Ishikawa (cell line): ENCODE data around the gene DCTN1.

Source experiments
- CEBPB ChIP-seq: IDR thresholded peaks from 2 replicates; pipeline ENCODE4 v1.6.1; 2012
- CREB1 ChIP-seq: IDR thresholded peaks from 2 replicates; pipeline ENCODE4 v1.6.1; 2012; ENCODE audit warnings: low read depth
- EGR1 ChIP-seq: IDR thresholded peaks from 2 replicates; pipeline ENCODE4 v1.6.1; 2012
- EP300 ChIP-seq: IDR thresholded peaks from 2 replicates; pipeline ENCODE4 v1.6.1; 2012; ENCODE audit warnings: borderline replicate concordance
- FOXM1 ChIP-seq: IDR thresholded peaks from 2 replicates; pipeline ENCODE4 v1.6.1; 2012; ENCODE audit warnings: low read depth, borderline replicate concordance
- NFIC ChIP-seq: IDR thresholded peaks from 2 replicates; pipeline ENCODE4 v1.6.1; 2012
- RAD21 ChIP-seq: IDR thresholded peaks from 2 replicates; pipeline ENCODE4 v1.6.1; 2012; ENCODE audit warnings: low read depth
- TAF1 ChIP-seq: IDR thresholded peaks from 2 replicates; pipeline ENCODE4 v1.6.1; 2012; ENCODE audit warnings: low read depth, mild to moderate bottlenecking
- TCF12 ChIP-seq: IDR thresholded peaks from 2 replicates; pipeline ENCODE4 v1.6.1; 2012; ENCODE audit warnings: low read depth
- TEAD4 ChIP-seq: IDR thresholded peaks from 2 replicates; pipeline ENCODE4 v1.6.1; 2012
- YY1 ChIP-seq: IDR thresholded peaks from 2 replicates; pipeline ENCODE4 v1.6.1; 2012; ENCODE audit warnings: low read depth
- ZBTB7A ChIP-seq: IDR thresholded peaks from 2 replicates; pipeline ENCODE4 v1.6.1; 2012; ENCODE audit warnings: low read depth
- TF ChIP-seq, protein P1 (sequence below): IDR thresholded peaks from 2 replicates; pipeline ENCODE4 v1.6.1; 2012
- TF ChIP-seq, protein P2 (sequence below): IDR thresholded peaks from 2 replicates; pipeline ENCODE4 v1.6.1; 2012
- TF ChIP-seq, protein P3 (sequence below): IDR thresholded peaks from 2 replicates; pipeline ENCODE4 v1.6.1; 2012; ENCODE audit warnings: low read depth, mild to moderate bottlenecking

The DCTN1 gene

DNA sequence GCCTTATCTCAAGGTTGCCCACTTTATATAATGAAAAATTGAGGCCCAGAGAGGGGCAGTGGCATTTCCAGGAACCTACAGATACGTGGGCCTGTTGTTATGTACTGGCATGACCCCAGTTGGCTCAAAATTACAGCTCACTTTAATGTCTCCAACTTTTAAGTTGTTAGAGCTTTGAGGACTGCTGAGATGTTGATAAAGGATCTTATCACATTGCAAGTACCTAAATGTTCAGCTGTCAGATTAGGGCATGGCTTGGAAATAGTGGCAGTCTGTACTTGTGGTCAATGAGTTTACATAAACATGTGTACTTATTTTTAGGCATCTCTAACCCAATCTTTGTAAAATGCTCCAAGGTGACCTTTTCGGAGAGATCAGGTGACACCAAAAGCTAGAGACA, 51.5 kb downstream of the DCTN1 start:
- TF ChIP-seq, protein P1, sequence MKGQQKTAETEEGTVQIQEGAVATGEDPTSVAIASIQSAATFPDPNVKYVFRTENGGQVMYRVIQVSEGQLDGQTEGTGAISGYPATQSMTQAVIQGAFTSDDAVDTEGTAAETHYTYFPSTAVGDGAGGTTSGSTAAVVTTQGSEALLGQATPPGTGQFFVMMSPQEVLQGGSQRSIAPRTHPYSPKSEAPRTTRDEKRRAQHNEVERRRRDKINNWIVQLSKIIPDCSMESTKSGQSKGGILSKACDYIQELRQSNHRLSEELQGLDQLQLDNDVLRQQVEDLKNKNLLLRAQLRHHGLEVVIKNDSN: no peak
- TF ChIP-seq, protein P2, sequence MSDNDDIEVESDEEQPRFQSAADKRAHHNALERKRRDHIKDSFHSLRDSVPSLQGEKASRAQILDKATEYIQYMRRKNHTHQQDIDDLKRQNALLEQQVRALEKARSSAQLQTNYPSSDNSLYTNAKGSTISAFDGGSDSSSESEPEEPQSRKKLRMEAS: no peak
- no peak for TF ChIP-seq EP300
- TF ChIP-seq RAD21: no peak
- no peak for TF ChIP-seq FOXM1
- TF ChIP-seq NFIC: no peak
- TF ChIP-seq ZBTB7A: no peak
- no peak for TF ChIP-seq CEBPB
- TF ChIP-seq TEAD4: no peak
- no peak for TF ChIP-seq TCF12
- TF ChIP-seq YY1: no peak
- TF ChIP-seq TAF1: no peak
- TF ChIP-seq CREB1: no peak
- TF ChIP-seq EGR1: no peak
- TF ChIP-seq, protein P3, sequence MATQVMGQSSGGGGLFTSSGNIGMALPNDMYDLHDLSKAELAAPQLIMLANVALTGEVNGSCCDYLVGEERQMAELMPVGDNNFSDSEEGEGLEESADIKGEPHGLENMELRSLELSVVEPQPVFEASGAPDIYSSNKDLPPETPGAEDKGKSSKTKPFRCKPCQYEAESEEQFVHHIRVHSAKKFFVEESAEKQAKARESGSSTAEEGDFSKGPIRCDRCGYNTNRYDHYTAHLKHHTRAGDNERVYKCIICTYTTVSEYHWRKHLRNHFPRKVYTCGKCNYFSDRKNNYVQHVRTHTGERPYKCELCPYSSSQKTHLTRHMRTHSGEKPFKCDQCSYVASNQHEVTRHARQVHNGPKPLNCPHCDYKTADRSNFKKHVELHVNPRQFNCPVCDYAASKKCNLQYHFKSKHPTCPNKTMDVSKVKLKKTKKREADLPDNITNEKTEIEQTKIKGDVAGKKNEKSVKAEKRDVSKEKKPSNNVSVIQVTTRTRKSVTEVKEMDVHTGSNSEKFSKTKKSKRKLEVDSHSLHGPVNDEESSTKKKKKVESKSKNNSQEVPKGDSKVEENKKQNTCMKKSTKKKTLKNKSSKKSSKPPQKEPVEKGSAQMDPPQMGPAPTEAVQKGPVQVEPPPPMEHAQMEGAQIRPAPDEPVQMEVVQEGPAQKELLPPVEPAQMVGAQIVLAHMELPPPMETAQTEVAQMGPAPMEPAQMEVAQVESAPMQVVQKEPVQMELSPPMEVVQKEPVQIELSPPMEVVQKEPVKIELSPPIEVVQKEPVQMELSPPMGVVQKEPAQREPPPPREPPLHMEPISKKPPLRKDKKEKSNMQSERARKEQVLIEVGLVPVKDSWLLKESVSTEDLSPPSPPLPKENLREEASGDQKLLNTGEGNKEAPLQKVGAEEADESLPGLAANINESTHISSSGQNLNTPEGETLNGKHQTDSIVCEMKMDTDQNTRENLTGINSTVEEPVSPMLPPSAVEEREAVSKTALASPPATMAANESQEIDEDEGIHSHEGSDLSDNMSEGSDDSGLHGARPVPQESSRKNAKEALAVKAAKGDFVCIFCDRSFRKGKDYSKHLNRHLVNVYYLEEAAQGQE: no peak

DNA sequence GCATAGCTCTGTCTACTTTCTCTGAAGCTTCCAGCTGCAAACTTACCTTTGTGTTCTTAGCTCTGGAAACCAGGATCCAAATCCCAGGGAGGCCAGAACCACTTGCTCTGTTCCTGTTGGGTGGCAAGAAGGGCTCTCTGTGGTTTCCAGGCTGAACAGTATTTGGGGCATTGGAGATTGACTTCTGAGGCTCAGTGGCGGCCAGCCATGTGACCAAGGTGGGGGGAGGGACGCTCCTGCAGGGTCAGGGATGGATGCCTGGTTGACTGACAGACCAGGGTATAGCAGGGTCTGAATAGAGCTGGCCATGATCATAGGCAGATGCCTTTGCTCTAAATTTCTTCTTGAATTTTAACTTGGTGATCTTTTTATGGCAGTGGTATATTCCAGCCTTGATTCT, 52.0 kb downstream of the DCTN1 start:
- no peak for TF ChIP-seq YY1
- TF ChIP-seq, protein P1: no peak
- no peak for TF ChIP-seq TCF12
- TF ChIP-seq TEAD4: no peak
- TF ChIP-seq EP300: no peak

DNA sequence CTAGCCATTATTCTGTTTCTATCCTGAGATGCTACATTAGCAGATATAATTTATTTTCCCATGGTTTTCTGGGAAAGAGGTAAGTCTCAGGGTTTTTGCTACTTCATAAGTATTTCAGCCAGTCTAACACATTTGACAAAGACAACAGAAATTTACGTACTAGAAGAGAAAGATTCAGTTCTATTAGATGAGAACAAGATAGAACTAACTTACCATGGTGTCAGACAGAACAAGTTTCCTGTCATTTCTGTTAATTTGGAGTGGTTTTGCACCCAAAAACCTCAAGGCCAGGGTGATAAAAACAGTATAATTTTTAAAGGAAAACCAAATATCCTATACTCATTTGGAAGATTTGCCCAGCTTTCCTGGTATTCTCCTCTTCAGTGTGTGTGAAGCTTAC, 52.5 kb downstream of the DCTN1 start:
- TF ChIP-seq TCF12 (no peak), NFIC (no peak), CREB1 (no peak), FOXM1 (no peak), EGR1 (no peak), EP300 (no peak), YY1 (no peak), TEAD4 (no peak)
- TF ChIP-seq, protein P2: no peak

DNA sequence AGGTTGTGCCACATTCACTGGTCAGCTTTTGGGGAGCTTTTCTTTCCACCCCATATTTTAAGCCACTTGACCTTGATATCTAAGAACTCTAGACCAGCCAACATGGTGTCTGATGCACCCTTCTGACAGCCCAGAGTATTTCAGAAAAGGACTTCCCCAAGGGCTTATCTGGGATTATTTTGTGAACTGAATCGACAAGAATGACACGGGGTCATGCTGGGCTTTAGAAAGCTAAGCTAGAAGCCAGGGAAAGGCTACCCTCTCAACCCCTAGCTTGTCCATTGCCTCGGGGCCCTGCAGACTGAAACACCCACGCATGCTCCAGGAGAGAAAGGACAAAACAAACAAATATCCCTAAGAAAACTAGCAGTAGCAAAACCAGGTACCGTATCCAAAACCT, 52.9 kb downstream of the DCTN1 start:
- TF ChIP-seq NFIC: no peak
- no peak for TF ChIP-seq YY1
- TF ChIP-seq CREB1: no peak
- TF ChIP-seq, protein P2: no peak
- TF ChIP-seq CEBPB: no peak
- TF ChIP-seq TCF12: no peak
- no peak for TF ChIP-seq EGR1
- TF ChIP-seq EP300: no peak
- TF ChIP-seq TEAD4: no peak
- TF ChIP-seq FOXM1: no peak
- TF ChIP-seq, protein P3: no peak
- TF ChIP-seq ZBTB7A: no peak
- TF ChIP-seq RAD21: no peak
- TF ChIP-seq, protein P1: no peak
- TF ChIP-seq TAF1: no peak

DNA sequence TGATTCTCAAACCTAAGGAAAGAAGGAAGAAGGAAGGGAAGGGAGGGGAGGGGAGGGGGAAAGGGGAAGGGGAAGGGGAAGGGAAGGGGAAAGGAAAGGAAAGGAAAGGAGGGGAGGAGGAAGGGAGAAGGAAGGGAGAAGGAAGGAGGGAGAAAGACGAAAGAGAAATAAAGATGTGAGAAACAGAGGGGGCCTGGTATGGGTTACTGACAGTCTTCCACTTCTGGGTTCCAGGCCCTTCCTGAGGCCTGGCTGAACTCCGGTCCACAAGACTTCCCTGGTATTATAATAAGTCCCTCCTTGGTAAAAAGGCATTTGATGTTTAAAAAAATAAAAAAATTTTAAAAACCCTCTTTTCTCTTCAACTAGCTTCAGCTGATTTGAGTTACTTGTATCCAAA, 54.3 kb downstream of the DCTN1 start:
- TF ChIP-seq FOXM1 (no peak), NFIC (no peak), CREB1 (no peak), YY1 (no peak), EP300 (no peak), CEBPB (no peak), RAD21 (no peak), TEAD4 (no peak), EGR1 (no peak), TAF1 (no peak), TCF12 (no peak), ZBTB7A (no peak)
- TF ChIP-seq, protein P1: no peak
- TF ChIP-seq, protein P2: no peak
- TF ChIP-seq, protein P3: no peak
